NCI-H446 treated with DMSO at 0.1 percent for 48 hours (cell line): Measurements from ENCODE around the gene SEPTIN11.
A peak's percentile ranks its signal among the peaks of the same experiment; 100 is the strongest.

Source experiments
- DNase-seq: peaks from one replicate; lab custom pipeline; 2025; lab: John Stamatoyannopoulos, UW

Gene SEPTIN11

DNA sequence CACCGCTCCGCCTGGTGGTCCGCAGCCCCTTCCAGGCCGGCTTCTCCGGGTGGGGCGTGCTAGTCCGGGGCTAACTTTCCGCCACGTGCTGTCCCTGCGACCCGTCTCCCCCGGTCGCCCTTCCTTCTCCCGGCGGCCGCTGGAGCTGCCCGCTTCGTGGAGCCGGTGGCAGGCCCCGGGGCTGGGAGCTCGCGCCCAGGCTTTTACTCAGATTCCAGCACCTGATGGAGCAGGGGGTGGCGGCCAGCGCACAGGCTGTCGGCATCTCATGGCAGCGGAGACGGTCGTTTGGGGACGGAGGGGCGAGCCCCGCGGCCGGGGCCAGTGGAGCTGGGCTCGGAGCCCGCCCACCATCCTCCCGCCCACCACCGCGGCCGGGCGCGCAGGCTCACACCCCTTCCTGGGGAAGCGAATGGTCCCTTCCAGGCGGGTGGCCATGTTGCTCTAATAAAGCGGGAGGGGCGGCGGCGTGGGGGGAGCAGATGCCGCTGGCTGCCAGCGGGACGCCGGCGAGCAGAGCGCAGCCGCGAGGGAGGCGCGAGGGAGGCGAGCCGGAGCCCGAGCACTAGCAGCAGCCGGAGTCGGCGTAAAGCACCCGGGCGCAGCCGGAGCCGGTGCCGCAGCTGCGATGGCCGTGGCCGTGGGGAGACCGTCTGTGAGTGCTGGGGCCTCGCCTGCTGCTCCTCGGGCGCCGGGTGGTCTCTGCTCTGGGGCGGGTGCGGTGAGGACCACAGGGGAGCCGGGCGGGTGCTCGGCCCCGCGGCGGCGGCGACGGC lies at the start of gene SEPTIN11:
SEPTIN11 (plus strand) TSS at position 477 of the 776 bp plus-strand sequence; CDS start at position 629, 152 bp downstream.
- peak; percentile 85 for DNase-seq

DNA sequence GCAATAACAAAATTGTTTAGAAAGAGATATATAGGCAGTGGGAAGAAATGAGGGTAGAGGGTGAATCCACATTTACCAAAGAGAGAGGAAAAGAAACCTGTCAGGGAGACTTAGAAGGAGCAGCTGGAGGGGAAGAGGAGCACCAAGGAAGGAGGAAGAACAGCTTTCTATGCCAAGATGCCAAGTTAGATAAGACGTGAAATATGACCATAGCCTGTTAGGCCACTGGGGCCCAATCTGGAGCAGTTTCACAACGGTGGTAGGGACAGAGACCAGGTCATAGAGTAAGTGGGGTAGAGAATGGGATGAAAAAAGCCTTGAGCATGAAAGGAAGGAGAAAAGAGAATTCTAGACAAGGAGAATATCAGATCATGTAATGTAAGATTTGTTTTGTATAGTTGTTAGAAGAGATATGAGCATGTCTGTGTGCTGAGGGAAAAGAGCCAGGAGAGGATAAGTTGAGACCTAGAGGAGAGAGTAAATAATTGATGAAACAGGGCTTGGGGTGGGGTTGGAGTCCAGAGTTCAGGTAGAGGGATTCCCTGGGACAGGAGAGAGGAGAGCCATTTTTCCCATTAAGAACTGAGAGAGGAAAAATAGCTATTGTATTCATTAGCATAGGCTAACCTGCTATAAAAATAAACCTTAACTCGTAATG lies 47.2 kb upstream of the SEPTIN11 start:
- no peak for DNase-seq

DNA sequence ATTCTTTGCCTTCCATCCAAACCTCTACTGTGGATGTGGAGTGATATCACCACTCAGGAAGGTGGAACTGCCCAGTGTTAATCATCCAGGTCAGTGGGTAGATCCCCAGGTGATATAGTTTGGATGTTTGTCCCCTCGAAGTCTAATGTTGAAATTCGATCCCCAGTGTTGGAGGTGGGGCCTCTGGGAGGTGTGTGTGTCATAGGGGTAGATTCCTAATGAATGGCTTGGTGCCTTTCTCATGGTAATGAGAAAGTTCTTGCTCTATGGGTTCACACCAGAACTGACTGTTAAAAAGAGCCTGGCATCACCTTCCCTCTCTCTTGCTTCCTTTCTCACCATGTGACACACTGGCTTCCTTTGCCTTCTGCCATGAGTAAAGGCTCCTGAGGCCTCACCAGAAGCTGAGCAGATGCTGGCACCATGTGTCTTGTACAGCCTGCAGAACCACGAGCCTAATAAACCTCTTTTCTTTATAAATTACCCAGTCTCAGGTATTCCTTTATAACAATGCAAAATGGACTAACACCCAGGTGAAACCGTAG lies 44.8 kb upstream of the SEPTIN11 start:
- DNase-seq: no peak

DNA sequence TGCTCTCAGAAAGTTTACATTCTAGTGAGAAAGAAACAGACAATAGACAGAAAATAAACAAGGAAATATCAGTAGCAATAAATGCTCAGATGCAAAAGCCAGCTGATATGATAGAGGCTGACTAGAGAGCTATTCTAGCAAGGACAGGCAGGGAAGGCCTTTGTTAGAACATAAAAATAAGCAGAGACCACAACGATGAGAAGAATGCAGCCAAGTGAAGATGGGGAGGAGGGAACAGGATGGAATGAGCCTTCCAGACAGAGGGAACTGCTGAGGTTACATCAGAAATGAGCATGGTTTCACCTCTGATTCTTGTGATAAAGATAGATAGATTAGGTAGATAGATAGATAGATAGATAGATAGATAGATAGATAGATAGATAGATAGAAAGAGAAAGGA lies 44.0 kb upstream of the SEPTIN11 start:
- DNase-seq: no peak

DNA sequence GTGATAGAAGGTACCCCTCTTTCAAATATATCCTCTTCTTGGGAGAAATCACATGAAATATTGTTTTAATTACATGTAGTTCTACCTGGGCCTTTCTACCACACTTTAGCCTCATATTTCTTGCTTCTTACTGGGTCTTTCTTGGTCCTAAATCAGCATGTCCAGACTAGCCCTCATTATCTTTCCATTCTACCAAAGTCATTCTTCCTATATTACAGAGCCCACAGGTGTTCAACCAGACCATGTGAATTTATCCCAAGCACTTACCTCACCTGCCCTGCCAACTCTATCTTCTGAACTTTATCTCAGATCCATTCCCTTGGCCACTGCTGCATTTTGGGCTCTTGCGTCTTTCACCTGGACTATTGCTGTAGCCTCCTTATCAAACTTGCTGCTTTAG lies 39.8 kb upstream of the SEPTIN11 start:
- DNase-seq: no peak

DNA sequence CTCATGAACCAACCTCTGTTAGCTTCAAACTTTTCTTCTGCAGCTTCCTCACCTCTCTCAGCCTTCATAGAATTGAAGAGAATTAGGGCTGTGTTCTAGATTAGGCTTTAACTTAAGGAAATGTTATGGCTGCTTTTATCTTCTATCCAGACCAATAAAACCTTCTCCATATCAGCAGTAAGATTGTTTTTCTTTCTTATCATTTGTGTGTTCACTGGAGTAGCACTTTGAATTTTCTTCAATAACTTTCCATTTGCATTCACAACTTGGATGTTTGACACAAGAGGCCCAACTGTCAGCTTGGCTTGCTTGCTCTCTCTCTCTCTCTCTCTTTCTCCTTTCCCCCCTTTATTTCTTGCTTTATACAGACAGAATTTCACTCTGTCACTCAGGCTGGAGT lies 28.8 kb upstream of the SEPTIN11 start:
- DNase-seq: no peak

DNA sequence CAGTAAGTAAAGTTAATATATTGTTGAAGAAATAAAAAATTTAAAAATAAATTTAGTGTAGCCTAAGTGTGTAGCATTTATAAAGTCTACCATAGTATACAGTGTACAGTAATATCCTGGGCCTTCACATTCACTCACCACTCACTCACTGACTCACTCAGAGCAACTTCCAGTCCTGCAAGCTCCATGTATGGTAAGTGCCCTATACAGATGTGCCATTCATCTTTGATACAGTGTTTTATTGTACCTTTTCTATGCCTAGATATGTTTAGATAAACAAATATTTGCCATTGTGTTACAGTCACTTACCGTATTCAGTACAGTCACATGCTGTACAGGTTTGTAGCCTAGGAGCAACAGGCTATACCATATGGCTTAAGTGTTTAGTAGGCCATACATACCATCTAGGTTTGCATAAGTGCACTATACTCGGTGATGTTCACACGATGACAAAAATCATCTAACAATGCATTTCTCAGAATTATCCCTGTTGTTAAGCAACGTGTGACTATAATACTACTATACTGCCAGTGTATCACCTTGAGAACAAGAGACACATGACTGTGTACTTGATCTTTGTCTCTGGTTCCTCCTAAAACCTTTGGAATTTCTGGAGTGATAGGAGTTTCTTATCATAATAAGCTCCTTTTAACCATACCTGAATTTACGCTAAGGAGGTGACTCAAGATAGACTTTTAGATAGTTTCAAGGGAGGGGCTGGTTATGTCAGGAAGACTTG lies 25.8 kb upstream of the SEPTIN11 start:
- no peak for DNase-seq

DNA sequence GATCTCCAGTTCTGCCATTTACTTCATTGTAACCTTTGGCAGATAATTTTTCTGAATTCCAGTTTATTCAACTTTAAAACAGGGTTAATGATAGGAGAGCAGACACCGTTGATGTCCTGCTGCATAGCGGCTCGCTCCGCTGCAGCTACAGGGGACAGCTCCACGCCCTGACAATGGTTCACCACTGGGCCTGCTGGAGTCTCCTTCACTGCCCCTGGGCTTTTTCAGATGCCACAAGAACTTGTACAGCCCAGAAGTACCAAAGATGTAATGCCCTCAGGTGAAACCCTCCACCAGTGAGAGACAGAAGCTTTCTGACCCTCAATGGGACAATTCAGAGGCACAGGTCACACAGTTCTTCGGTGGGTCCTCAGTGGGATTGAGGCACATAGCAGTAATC lies 22.7 kb upstream of the SEPTIN11 start:
- DNase-seq: no peak

DNA sequence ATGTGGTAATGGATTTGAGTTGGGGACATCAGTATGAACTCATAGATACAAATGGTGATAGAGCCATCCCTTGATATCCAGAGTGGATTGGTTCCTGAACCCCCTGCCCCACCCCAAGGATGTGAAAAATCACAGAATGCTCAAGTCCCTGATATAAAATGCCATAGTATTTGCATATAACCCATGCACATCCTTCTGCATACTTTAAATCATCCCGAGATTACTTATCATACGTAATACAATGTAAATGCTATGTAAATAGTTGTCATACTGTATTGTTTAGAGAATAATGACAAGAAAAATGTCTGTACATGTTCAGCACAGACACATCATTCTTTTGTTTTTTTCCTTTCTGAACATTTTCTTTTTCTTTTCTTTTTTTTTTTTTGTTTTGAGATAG lies 18.9 kb upstream of the SEPTIN11 start:
- no peak for DNase-seq

DNA sequence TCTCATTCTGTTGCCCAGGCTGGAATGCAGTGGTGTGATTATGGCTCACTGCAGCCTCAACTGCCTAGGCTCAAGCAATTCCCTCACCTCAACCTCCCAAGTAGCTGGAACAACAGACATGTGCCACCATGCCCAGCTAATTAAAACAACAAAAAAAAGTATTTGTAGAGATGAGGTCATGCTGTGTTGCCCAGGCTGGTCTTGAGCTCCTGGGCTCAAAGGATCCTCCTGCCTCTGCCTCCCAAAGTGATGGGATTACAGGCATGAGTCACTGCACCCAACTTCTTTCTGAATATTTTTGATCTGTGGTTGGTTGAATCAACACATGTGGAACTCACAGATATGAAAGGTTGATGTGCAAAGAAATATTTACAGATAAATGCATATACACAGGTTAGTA lies 18.5 kb upstream of the SEPTIN11 start:
- DNase-seq: no peak

DNA sequence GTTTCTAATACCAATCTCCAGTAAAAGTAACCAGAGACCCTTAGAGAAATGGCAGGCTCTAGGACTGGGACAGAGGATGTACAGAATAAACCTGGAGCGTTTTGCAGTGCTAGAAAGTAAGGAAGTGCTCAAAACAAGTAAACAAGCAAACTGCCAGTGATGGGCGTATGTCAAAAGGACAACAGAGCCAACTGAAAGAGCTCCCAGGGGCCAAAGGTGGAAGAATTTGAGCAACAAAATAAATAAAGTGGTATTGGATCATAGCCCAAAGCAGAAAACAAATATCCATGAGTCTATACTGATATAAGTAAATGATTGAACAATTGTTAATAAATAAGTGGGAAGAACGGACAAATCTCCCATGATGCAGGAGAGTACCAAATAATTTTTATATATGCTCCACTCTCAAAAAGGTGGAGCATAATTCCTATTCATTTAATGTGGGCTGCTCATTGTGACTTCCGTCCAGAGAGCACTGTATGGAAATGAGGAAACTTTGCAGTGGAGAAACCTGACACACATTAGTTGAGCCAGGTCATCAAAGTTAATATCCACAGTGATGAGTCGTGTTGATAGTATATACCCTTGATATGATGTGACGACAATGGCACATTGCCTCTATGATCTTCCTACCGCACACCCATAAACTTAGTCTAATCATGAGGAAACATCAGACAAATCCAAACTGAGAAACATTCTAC lies 17.8 kb upstream of the SEPTIN11 start:
- no peak for DNase-seq

DNA sequence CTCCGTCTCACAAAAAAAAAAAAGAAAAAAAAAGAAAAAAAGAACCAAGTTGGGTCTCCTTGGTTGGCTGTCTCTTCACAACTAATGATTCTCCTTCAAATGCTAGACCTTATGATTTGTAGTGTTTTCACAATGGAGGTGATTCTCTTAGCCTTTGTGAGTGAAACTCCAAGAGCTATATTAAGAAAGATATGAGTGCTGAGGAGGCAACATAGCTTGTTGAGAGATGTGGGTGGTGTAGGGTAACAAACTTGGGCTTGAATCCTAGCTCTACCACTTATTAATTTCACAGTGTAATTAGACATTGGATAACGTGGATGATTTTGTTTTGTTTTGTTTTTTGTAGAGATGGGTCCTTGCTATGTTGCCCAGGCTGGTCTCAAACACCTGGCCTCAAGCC lies 10.4 kb upstream of the SEPTIN11 start:
- no peak for DNase-seq

DNA sequence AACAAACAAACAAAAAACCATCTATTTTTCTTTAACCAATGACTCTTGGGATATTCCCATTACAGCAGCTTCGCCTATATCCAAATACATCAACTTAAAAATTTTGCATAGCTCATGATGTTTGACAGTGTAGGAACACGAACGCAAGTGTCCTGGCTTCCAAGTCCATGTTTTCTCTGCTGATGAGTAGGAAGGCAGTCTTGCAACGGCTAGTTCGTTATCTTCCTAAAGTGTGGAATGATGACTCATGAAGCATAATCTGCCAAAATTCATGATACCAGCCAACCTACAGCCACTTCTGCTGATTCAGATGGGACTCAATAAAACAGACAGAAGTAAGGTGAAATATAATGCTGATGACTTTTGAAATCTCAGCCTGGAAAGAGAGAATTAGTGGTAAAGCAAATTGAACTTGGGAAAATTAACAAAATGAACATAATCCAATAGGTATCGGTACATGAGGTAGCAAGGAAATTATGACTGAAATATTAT lies 6.4 kb upstream of the SEPTIN11 start:
- no peak for DNase-seq

DNA sequence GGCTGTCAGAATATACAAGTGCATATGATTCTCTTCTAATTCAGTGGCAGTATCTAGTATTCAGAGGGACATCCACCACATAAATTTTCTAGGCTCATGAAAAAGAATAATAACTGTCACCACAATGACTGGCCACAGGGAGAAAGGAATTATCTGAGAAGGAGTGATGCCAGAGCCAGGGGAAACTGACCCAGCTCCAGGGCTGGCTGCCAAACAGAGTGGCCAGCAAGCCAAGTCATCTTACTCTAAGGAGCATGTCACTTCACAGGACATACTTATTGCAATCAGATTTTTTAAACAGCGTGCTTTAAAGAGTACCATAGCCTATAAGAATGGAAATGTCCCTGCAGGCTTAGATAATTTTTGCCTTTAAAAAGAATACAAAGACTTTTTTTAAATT lies 5.8 kb upstream of the SEPTIN11 start:
- DNase-seq: no peak

DNA sequence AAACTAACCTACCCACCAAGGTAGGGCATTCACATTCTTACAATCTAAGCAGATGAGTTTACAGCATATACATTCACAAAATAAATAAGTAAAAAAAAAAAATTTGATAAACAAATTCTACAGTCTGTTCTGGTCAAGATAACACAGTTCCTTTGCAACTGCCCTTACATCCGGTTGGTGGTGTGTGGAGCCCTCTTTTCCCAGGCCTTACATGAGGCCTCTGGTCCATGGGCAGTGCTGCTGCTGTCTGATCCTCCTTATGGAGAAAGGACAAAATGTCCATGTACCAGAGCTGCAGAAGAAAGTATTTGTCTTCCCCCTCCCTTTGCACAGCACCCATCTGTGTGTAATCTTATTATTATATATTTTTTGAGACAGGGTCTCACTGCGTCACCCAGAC lies 2.2 kb upstream of the SEPTIN11 start:
- no peak for DNase-seq

DNA sequence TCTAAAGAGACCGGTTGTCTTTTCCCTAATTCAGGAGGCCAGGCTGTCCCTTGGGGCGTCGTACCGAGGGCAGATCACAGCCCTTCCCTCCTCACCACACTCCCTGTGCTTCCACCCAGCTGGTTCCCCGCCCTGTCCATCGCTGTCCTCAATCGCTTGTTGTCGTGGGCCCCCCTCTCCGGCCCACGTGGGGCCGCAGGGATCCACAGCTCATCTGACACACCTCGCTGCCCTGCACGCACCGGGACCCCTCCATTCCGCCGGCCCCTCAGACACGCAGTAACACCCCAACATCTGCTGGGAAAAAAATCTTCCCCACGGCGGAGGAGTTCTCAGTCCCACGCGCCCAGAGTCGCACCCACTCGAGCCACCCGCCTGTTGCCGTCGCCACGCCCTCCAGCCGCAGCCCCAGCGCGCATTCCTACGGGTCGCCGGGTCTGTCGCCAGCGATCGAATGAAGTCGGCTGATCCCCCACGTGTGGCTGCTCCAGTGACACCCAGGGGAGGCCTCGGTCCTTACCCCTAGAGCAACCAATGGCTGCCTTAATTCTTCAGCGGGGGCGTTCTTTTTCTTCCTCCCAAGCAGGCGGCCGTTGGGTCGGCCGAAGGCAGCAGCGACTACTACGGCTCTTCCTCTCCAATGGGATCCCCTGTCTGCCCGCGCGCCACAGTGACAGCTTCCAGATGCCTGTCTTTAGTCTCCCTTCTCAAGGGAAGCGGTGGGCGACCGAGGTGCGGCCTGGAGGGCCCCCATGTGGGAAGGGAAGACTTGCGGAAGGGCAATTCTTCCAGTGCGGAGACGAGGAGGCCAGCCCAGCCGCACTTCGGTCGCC lies 893 bp upstream of the SEPTIN11 start:
- DNase-seq: peak; percentile 45

DNA sequence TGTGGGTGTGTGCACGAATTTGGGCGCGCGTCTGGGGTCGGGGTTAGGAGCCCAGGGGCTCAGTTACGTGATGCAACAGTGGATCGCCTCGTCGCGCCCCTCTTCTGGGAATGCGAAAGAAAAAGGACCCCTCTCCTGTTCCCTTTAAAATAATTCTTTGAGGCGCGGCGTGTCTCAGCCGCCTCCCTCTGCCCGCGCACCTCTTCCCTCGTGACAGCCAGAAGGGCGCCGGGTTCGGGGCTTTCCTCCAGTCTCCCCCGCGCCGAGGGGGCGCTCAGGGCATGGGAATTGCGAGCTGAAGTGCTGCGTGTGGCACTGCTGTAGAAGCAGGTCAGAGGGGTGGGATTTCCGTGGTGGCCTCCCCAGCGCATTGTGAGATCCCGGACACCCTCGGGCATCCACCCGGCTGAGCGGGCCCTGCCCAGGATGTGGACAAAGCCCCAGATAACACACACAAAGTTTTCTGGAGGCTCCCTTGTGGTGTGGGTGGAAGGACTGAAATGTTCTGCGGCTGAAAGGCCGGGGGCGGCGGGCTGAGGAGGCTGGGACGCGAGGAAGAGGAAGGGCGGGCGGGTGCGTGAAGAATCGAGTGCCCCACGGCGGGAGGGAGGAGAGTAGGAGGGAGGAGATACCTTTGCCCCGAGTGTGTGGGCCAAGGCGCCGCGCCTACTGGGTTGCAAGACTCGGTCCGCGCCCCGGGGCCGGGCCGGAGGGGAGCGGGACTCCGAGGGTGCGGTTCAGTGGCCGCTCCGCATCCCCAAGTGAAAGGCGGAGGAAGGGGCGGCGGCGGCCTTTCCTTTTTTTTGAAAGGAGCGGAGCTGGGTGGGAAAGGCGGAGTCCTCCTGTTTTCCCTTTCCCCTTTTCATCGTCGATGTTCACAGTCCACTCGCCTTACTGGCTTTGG lies 752 bp downstream of the SEPTIN11 start:
- DNase-seq: no peak

DNA sequence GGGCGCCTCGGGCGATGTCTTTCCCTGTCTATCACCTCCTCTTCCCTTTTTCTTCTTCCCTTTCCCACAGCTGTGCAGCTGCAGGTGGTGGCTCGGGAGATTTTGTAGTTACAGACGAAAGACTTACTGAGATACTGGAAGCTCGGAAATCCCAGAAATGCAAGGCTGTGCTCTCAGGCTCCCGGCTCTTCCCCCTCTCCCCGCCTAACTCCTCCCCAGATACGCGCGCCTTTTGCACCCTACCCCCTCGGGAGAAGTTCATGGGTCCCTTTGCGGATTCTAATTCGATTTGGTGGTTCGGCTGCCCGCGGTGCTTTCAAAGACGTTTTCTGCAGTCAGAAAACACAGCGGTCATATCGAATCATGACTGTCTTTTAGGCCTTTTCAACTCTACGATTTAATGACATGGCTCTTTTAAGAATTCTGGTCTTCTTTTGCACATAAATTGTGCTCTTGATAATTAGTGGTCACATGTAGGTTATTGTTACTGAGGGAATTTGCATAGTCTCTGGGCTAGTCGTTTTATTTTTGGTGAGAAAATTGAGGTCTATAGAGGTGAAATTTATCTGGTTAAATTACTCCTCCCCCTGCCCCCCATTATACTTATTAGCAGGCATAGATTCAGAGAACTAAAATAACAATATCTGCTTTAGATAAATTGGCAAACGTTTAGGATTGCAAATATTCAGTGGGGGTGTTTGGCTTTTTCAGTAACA lies 1.6 kb downstream of the SEPTIN11 start:
- DNase-seq: no peak

DNA sequence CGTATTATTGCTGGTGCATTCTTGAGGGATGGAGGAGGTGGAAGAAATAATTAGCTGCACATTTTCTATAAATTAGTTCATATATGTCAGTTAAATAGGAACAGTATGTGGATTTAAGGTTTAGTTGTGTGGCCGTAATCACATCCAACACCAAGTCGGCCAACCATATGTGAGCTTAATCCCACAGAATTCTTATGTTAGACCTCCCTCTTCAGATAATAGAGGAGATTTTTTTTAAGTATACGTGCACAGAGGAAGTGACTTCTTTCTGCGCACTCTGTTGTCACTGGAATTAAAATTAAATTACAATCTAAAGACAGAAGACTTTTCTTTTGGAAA lies 2.1 kb downstream of the SEPTIN11 start:
- no peak for DNase-seq
